Endothelial cell of umbilical vein (primary cell): ENCODE results near the gene NLRP9. TPM values are rescaled to one million over a fixed set of nuclear protein-coding genes. Genes with fewer than 3 reads are reported as not detected.

Source experiments
- BruUV-seq: library from RNA; stranded (reverse); fragments of 400-500 nt; replicated peaks from 2 replicates; lab custom pipeline; 2021; lab: Mats Ljungman, UMichigan
- CTCF ChIA-PET: fragments of 300-600, 350-600 bp; sonication (Branson Sonifier 250); formaldehyde crosslinking; loops from one replicate; lab custom pipeline; 2021; ENCODE audit warnings: antibody characterized with exemption, inconsistent platforms; lab: Charles Lee
- POLR2A ChIA-PET: fragments of 300-600, 350-600 bp; sonication (Branson Sonifier 250); formaldehyde crosslinking; loops from one replicate; lab custom pipeline; 2021; ENCODE audit warnings: antibody characterized with exemption, inconsistent platforms; lab: Charles Lee
- DNase-seq: peaks from one replicate; pipeline ENCODE4 v3.0.0-alpha.2; 2011; ENCODE audit warnings: low read depth, low spot score
- FAIRE-seq: peaks from 2 replicates; lab custom pipeline; 2011; peaks lifted over from hg19 to GRCh38; lab: Jason Lieb, UNC
- H2AFZ ChIP-seq: 2 replicates; pipeline ENCODE4 v1.6.0; 2012; ENCODE audit warnings: low read depth, low read length, control low read depth, inconsistent platforms
- H3K27ac ChIP-seq: 2 replicates; pipeline ENCODE4 v1.5.1; 2011; ENCODE audit warnings: low read depth, mild to moderate bottlenecking, control low read depth, low read length, moderate library complexity; ENCODE audit not compliant: insufficient read depth
- H3K27me3 ChIP-seq, 2 experiments: 2 replicates each; pipeline versions ENCODE4 v1.6.0 to v1.6.1; 2011; ENCODE audit warnings: low read length in 2 of 2, mixed read lengths in 1 of 2; ENCODE audit not compliant: control insufficient read depth in 2 of 2, insufficient read depth in 2 of 2
- H3K36me3 ChIP-seq, 2 experiments: 2 replicates in 1 of 2; 3 replicates in 1 of 2; pipeline ENCODE4 v1.5.1; 2011; ENCODE audit warnings: low read length in 2 of 2, mild to moderate bottlenecking in 1 of 2, moderate library complexity in 1 of 2; ENCODE audit not compliant: control insufficient read depth in 2 of 2, insufficient read depth in 2 of 2; ENCODE audit errors: extremely low read depth in 1 of 2
- H3K4me1 ChIP-seq: 3 replicates; pipeline ENCODE4 v1.5.1; 2011; ENCODE audit warnings: mild to moderate bottlenecking, low read length; ENCODE audit not compliant: control insufficient read depth, insufficient read depth; ENCODE audit errors: extremely low read depth
- H3K4me2 ChIP-seq: 2 replicates; pipeline ENCODE4 v1.6.1; 2011; ENCODE audit warnings: low read length, control low read depth, mixed read lengths; ENCODE audit not compliant: insufficient read depth
- H3K4me3 ChIP-seq, 3 experiments: fragments of 200-600 bp in 1 of 3; sonication (generic), shearing (Covaris generic) in 1 of 3; replicated peaks in 1 of 3; 2 replicates each; pipeline ENCODE4 v1.5.1; 2011 to 2016; ENCODE audit warnings: control low read depth in 3 of 3, low read length in 3 of 3, mild to moderate bottlenecking in 2 of 3, inconsistent platforms in 1 of 3, low read depth in 1 of 3, moderate library complexity in 1 of 3; ENCODE audit not compliant: insufficient read depth in 1 of 3
- H3K79me2 ChIP-seq: 2 replicates; pipeline ENCODE4 v1.6.0; 2012; ENCODE audit warnings: low read length, inconsistent platforms; ENCODE audit not compliant: control insufficient read depth, insufficient read depth
- H3K9ac ChIP-seq: replicated peaks from 2 replicates; pipeline ENCODE3; 2011; ENCODE audit warnings: low read length, control low read depth; ENCODE audit not compliant: insufficient read depth; ENCODE audit errors: extremely low read depth
- H3K9me1 ChIP-seq: replicated peaks from 3 replicates; pipeline ENCODE4 v1.6.0; 2011; ENCODE audit warnings: mild to moderate bottlenecking, low read length; ENCODE audit not compliant: control insufficient read depth, insufficient read depth; ENCODE audit errors: extremely low read depth
- H3K9me3 ChIP-seq: replicated peaks from 2 replicates; pipeline ENCODE4 v1.5.1; 2012; ENCODE audit warnings: low read length, inconsistent platforms; ENCODE audit not compliant: control insufficient read depth, insufficient read depth
- H4K20me1 ChIP-seq: replicated peaks from 2 replicates; pipeline ENCODE3; 2011; ENCODE audit warnings: mild to moderate bottlenecking, low read length; ENCODE audit not compliant: control insufficient read depth, insufficient read depth; ENCODE audit errors: extremely low read depth
- CTCF ChIP-seq, 2 donors: IDR thresholded peaks; 1 replicate in 1 of 2; 2 replicates in 1 of 2; pipeline ENCODE4 v1.5.1; 2011; ENCODE audit warnings: low read length in 2 of 2, mild to moderate bottlenecking in 2 of 2, moderate library complexity in 2 of 2, control low read depth in 1 of 2, inconsistent platforms in 1 of 2, low read depth in 1 of 2; ENCODE audit not compliant: insufficient read depth in 1 of 2; ENCODE audit errors: extremely low read depth in 1 of 2
- EZH2 ChIP-seq: IDR thresholded peaks from 2 replicates; pipeline ENCODE4 v1.6.1; 2012; ENCODE audit warnings: borderline replicate concordance, low read depth, mild to moderate bottlenecking, moderate library complexity, low read length, inconsistent platforms; ENCODE audit not compliant: severe bottlenecking
- FOS ChIP-seq: IDR thresholded peaks from 2 replicates; pipeline ENCODE4 v1.6.1; 2011; ENCODE audit warnings: mild to moderate bottlenecking, low read length, moderate library complexity, borderline replicate concordance; ENCODE audit not compliant: insufficient read depth
- GATA2 ChIP-seq: IDR thresholded peaks from 2 replicates; pipeline ENCODE4 v1.7.0; 2011; ENCODE audit warnings: low read depth, mild to moderate bottlenecking, moderate library complexity, mixed read lengths, low read length; ENCODE audit not compliant: insufficient read length, insufficient read depth
- MYC ChIP-seq: IDR thresholded peaks from one replicate; pipeline ENCODE4 v1.6.1; 2011; ENCODE audit warnings: mild to moderate bottlenecking, low read depth, low read length
- POLR2AphosphoS5 ChIP-seq: IDR thresholded peaks from 2 replicates; pipeline ENCODE4 v1.6.1; 2012; ENCODE audit warnings: low read depth, mild to moderate bottlenecking, control low read depth, low read length, moderate library complexity; ENCODE audit not compliant: insufficient read depth
- dilution Hi-C: fragments of 300-500 bp; cut with MboI; formaldehyde crosslinking; loops from one replicate; pipeline ENCODE4 v1.15.0; 2019; ENCODE audit warnings: low sequenced_read_pairs; ENCODE audit not compliant: extremely low pct_ligation_motif_present
- intact Hi-C: fragments of 100-400 bp; cut with micrococcal nuclease; formaldehyde crosslinking; loops from one replicate; pipeline ENCODE4 v1.10.0; 2022
- polyA plus RNA-seq, 4 experiments: library from polyadenylated mRNA; depleted of rRNA in 3 of 4; stranded (reverse) in 3 of 4; unstranded in 1 of 4; fragments of >200 nt; gene quantifications; 2 replicates each; pipeline versions ENCODE4 v1.2.1 to v1.2.3, GENCODE V29; 2011 to 2012; ENCODE audit warnings: missing spikeins in 1 of 4
- total RNA-seq: library from RNA; stranded (reverse); gene quantifications from 2 replicates; pipeline ENCODE4 v1.2.3, GENCODE V29; 2021
- TF ChIP-seq, protein P1 (sequence below): IDR thresholded peaks from 2 replicates; pipeline ENCODE4 v1.6.1; 2011; ENCODE audit not compliant: insufficient read depth, insufficient read length

NLRP9 gene
- total and polyA plus RNA-seq, 2 donors (not counting 3 experiments of a cell fraction or from before 2014, with no cell fraction given): not detected

- DNase-seq: no peak
- H3K9me1 ChIP-seq: no peaks in the 10 kb centered on the region
- dilution Hi-C loops (no loop called here), intact Hi-C loops (no loop called here)
- no peak overlapping the region for H3K9ac ChIP-seq
- H3K27me3 ChIP-seq: no peaks in the 10 kb centered on the region
- ChIA-PET CTCF (no interaction called here), POLR2A (no interaction called here)
- H3K79me2 ChIP-seq: no peaks in the 10 kb centered on the region
- no peak overlapping the region for H3K4me2 ChIP-seq
- no peaks in the 10 kb centered on the region for H4K20me1 ChIP-seq
- H3K4me3 ChIP-seq: no peak overlapping the region
- H3K27ac ChIP-seq: no peak overlapping the region
- no peak overlapping the region for H2AFZ ChIP-seq
- FAIRE-seq: no peak
- H3K4me1 ChIP-seq: no peaks in the 10 kb centered on the region
- H3K36me3 ChIP-seq: peaks cover 2 to 41% of the 10 kb centered on the region in 2 experiments
- TSS peak; percentile 82 for BruUV-seq
- no peaks in the 10 kb centered on the region for H3K9me3 ChIP-seq
- no peak for TF ChIP-seq FOS
- TF ChIP-seq CTCF (IDR thresholded peaks at IDR 0.05; ENCODE audit: extremely low read depth in 1 of 2, insufficient read depth in 1 of 2, low read depth in 1 of 2, low read length in 2 of 2): no peak
- no peak for TF ChIP-seq POLR2AphosphoS5
- no peak for TF ChIP-seq GATA2
- TF ChIP-seq MYC: no peak
- TF ChIP-seq, protein P1, sequence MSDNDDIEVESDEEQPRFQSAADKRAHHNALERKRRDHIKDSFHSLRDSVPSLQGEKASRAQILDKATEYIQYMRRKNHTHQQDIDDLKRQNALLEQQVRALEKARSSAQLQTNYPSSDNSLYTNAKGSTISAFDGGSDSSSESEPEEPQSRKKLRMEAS: no peak
- TF ChIP-seq EZH2: no peak
Observed at GRCh38 chr19:55694656-55695491, 43.3 kb downstream of the NLRP9 start.
